GM18907 (cell line): ENCODE data around the gene RXRB.
"Not testable (repeated sequence)": the region's sequence is repeated elsewhere in the genome, so short reads cannot be mapped to it uniquely, and the experiment has no call there.

Experiments used
- ATAC-seq: cut with Tn5 transposase; IDR thresholded peaks from one replicate; pipeline ENCODE4 v1.9.1; 2021; ENCODE audit warnings: mild to moderate bottlenecking, moderate library complexity; ENCODE audit not compliant: unreplicated experiment

The RXRB gene

DNA sequence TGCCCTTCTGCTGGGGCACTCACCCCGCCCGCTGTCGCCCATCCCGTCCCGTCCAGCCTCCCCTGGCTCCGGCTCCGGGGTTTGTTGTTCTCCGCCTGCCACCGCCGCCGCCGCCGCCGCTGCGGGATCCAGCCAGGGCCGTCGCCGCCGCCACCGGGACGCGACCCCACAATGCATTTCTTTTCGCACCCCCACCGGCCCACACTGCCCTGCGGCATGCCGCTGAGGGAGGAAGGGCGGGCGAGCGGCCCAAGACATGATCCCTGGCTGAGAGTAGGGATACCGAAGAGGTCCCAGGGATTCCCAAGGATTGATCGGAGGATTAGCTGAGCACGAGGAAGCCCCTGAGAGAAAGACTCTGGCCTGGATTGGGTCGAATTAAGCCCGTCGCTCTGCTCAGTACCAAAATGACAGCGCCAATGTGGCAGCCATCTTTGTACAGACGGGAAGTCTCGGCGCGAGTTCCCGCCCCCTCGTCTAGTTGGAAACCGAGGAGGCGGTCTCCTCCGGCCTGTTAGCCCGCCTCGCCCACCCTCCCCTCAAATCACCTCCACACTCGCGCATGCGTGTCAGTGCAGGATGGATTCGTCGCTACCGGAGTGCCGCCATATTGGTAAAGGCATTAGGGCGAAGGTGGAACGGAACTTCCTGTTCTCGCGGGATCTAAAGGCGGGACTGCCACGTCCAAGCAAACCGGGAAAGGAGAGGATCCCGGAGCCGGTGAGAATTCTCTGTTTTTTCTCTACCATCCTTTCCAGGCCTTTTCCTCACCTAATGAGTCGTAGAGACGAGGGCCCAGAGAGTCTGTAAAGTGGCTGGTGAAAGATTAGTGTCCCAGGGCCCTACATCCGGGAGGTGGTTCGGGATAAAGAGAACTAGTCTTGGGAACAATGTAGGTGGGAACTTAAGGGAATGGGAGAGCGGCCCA, at the start of gene RXRB, which contains the start of gene SLC39A7:
RXRB (minus strand) TSS at position 447 of the 928 bp plus-strand sequence; CDS start at position 258, 189 bp downstream.
SLC39A7 (plus strand) TSS at position 649 of the 928 bp plus-strand sequence. CDS start 379 bp downstream, outside the sequence.
- peak; percentile 64 for ATAC-seq

DNA sequence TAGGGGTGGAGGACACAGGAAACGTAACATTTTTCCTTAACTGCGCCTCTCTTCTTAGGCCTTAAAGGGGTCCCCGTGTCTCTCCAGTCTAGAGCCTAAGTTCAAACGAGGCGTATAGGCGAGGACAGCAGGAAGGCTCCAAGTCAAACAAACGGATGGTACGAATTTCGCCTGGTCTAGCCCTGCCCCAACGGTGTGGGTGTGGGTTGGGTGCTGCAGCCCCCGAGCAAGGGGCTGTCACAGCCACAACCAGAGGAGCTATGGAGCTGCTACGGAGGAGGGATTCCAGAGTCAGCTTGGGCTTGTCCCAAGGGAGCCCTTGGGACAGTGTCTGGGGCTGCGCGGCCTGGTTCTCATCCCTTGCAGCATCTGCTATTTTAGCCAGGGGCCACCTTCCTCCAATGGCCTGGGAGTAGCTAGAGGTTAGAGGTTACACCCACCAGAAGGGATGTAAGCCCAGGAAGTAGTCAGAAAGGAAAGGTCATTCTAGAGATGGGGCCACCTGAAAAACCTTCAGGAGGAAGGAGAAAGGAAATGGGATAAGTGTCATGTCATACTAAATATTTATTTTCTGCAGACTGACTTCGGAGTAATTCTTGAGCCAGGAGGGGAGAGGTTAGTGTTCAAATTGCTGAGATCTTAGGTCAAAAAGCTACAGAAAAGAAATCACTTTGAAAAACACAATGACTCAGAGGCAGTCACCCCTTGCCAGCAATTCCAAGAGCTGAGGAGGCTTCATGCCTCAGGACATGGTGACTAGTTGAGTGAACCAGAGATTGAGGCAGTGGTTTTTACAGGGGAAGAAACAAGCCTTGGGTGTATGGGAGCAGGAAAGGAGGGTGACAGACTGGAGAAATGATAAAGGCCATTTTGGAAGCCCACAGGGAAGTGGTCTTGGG, 49.5 kb upstream of the RXRB start:
- peak; percentile 5 for ATAC-seq

DNA sequence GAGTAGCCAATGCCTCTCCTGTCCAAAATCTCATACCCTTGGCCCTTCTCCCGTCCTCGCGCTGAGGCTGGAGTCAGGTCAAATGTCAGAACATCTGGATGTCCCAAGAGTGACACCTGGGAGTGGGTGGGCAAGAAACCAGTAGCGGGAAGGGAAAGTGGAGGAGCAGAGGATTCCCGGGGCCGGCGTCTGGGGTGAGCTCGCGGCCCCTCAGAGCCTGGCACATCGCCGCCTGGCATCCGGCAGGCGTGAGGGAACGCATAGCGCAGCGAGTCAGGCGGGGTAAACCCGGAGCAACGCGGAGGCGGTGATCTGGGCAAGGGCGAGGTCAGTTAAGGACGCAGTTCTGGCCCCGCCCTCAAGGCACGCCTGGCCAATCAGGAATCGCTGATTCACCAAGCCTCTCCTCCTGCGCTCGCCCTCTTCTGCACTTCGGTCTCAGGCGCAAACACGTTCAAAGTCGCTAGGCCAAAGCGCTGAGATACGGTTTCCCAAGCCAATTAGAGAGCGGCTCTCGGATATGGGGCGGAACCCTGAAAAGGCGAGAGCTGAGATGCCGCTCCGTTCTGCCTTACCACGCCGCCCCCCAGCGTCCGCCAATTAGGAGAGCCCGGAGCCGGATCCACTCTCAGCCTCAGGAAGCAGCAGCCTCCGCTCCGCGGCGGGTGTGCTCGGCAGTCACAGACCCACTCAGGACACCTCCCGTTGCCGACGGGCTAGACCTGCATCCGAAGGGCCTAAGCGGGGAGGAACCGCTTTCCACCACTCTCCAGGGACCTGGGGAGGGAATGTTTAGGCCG, 48.7 kb upstream of the RXRB start:
- peak; percentile 86 for ATAC-seq

DNA sequence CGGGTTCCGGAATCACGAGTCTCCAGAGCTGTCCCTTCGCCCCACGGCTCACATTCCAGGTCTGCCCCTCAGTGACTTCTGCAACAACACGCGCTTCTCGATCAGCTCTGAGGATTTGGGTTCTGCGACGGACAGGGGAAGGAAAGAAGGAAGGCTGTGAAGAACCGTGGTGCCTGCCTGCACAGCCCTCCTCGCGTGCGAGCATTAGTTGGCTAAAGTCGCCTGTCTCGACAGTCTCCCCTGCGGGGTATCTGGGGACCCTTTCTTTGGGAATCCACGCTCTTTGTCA, 48.1 kb upstream of the RXRB start:
- ATAC-seq: peak; percentile 13

DNA sequence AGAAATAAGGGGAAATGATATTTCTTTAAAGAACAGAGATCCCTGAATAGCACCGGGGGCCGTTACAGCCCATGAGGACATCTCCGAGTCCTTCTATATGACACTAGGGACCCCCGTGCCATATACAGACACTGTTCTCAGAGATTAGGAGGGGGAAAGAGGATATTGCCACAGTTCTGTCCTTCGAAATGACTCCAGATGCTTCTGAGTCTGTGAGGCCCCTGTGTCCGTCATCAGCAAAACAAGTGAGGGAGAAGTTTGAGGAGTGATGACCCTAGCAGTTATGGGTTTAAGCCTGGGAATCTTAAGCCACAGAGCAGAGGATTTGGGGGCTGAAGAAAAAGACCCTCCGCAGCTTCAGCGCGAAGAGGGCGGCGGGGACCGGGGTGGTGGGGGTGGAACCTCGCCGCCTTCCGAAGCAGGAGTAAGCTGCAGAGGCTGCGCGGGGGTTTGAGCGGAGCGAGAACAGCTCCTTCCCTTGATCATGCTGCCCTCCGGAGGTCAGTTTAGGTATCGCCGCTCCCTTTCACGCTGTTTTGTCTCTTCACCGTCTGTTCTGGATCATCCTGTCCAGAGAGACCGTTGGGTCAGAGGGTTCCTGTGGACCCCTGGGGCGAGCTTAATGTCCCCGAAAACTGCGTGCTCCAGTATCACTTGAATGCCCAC, 47.6 kb upstream of the RXRB start:
- peak; percentile 42 for ATAC-seq

DNA sequence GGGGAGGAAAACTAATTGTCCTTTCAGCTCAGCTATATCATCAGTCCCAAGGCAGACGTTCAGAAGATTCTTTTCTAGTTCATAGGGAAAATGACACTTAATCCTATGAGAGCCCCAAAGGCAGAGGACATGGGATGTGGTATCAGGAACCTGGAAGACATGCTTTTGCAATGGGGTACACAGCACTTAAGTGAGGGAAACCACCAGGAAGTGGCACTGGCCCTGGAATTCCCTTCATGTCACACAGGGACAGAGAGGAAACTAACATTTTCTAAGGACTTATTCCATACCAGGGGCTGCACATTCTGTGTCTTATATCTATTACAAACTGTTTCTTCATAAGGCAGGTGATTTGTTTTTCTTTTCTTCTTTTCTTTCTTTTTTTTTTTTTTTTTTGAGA, 43.0 kb upstream of the RXRB start:
- no peak for ATAC-seq

DNA sequence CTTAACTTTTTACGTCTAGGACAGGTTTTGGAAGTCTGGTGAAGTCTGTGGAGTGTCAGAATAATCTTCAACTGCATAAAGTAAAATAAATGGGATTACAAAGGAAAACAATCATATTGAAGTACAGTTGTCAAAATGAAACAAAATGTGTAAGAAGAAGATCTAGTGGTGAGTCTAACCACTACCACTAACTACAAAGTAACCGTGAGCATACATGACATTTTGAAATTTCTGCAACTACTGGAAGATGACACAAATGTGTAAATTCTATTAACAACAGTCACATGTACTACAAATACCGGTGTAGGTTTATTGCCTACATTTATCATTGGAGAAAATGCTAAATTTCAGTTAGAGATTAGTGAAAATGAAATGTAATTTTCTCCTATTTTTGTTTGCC, 41.5 kb upstream of the RXRB start:
- ATAC-seq: no peak

DNA sequence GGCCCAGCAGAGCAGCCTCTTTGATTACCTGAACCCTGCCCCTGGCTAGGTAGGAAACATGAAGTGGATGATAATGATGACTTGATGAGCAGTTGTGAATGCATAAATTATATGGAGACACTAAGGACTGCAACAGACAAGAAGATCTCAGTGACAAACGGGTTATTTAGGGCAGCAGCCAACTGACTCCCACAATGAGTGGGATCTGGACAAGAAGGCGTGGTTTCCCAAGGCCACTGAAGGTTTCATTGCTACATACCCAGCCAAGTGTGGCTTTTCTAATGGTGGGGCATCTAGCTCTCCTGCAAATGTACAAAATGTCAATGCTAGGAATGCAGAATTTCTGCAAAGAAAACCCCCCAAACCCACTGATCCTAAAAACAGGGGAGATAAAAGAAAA, 37.3 kb upstream of the RXRB start:
- ATAC-seq: no peak

DNA sequence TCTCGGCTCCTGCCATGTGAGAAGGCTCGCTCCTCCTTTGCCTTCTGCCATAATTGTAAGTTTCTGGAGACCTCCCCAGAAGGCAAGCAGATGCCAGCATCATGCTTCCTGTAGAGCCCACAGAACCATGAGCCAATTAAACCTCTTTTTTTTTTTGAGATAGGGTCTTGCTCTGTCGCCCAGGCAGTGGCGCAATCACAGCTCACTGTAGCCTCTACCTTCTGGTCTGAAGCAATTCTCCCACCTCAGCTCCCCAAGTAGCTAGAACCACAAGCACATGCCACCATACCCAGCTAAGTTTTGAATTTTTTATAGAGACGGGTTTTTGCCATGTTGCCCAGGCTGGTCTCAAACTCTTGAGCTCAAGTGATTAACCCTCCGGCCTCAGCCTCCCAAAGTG, 36.4 kb upstream of the RXRB start:
- ATAC-seq: no peak

DNA sequence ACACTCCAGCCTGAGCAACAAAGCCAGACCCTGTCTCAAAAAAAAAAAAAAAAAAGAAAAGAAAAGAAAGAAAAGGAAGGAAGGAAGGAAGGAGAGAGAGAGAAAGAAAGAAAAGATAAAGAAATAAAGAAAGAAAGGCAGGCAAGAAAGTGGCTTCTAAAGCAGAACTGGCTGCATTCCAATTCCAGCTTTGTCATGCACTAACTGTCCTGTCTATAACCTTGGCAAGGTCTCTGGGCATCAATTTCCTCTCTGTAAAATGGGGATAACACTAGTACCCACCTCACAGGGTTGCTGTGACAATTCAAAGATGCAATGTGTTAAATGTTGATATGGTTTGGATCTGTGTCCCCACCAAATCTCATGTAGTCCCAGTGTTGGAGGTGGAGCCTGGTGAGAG, 35.9 kb upstream of the RXRB start:
- no peak for ATAC-seq

DNA sequence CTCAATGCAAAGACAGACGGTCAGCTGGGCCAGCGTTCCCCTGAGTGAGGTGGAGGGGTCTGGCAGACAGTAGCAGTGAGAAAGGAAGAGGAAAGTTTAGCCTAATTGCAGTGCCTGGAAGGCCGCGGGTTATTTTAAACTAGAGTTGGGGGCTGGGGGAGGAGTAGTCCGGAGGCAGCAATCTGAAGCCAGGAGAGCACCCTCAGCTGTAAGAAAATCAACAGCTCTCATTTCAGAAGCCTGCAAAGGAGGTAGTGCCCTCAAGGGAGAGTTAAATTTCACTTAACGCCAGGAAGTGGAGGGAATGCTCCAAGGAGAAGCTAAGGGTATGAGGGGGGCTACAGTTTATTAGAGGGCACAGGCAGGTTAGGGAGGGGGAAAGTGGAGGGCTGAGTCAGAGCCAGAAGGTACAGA, 34.8 kb upstream of the RXRB start:
- no peak for ATAC-seq

DNA sequence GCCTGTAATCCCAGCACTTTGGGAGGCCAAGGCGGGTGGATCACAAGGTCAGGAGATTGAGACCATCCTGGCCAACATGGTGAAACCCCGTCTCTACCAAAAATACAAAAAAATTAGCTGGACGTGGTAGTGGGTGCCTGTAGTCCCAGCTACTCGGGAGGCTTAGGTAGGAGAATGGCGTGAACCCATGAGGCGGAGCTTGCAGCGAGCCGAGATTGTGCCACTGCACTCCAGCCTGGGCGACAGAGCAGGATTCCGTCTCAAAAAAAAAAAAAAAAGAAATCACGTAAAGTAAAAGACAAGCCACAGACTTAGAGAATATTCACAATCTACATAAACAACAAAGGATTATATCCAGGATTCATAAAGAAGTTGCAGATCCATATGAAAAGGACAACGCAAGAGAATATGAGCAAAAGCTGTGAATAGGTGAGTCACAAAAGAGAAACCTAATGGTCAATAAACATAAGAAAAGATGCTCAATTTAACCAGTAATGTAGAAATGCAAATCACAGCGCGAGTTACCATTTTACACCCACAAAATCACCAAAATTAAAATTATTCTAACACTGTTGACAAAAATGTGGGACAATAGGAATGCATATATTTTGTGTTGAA, 26.1 kb upstream of the RXRB start:
- not testable (repeated sequence) for ATAC-seq

DNA sequence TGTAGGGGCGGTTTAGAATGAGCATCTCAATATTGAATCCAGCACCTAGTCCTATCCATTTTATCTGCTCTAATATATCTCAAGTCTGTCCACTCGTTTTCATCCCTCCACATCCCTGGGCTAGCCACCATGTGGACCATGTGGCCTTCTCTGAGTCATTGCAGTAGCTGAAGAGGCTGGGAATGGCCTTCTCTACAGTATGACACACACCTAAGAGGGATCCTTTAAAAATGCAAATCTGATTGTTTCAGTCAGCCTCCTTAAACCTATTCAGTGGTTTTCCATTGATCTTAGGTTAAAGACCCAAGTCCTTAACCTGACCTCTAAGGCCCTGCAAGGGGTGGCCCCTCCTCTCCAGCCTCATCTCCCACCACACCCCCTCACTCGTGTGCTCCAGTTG, 17.2 kb upstream of the RXRB start:
- ATAC-seq: no peak

DNA sequence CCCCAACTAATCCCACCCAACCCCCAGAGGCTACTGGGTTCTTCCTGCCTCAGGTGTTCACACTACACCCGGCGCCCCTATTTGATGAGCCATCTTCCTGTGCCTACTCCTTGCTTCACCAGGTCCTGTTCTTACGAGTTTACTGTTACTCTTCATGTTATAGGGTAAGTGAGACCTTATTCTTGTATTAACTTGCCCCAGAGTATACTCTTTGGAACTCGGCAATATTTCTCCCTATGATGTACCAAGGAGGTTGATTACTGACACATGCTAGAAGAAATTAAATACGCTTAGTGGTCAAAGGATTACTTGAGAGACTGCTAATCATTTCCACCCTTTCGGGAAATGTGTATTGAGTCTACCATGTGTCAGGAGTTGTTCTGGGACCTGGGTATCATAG, 16.8 kb upstream of the RXRB start:
- ATAC-seq: no peak

DNA sequence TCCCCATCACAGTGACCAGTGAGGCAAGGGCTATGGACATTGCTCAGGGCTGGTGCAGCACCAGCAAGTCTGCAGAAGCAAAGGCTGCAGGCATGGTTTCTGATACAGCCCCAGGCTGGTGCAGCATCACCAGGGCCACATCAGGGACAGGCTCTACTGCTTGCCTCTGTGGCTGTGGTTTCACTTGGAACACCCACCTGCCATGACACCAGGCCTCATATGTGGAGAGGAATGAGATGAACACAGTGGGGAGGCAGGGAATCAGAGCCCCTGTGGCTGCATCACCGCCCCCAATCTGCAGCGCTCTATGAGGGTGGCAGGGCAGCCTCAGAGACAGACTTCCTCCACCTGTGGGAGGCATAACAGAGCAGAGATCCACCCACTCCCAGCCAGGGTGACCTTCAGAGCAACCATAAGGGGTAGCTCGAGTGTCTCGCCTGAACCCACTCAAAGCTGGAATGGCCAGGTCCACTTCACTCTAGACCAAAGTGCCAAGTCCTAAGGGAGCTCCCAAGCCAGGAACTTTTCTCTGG, 15.7 kb upstream of the RXRB start:
- no peak for ATAC-seq

DNA sequence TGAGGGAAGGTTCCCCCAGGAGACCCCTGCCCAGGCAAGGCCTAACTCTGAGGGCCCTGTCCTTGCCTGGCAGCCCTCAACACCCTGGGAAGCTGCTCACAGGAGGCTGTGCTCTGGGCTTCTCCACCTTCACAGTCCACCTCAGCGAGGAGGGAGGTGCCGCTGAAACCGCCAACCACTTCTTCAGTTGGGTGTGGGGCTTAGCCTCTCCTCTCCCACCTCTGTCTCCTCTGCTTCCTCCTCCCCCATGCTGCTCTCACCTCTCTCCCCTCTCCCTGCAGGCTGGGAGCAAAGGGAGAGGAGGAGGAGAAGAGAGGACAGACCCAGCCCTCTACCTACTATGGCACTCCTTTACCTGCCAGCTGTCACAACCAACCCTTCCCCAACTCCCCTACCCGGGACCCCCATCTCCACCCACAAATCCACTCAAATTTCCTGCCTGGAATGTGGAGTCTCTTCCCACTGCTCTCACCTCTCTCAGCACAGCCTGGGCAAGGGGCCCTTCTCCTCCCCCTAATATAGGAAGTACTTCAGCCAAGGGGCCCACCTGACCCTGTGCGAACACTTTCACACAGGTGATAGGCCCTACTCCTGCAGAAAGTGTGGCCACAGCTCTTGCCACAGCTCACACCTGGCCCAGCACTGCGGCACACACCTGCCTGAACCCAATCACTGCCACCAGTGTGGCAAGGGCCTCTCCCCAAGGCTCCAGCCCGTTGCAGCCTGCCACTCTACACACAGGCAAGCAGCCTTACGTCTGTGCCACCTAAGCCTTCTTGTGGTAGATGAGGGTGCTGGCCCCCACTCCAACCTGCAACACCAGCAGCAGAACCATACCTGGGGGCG, 15.0 kb upstream of the RXRB start:
- no peak for ATAC-seq

DNA sequence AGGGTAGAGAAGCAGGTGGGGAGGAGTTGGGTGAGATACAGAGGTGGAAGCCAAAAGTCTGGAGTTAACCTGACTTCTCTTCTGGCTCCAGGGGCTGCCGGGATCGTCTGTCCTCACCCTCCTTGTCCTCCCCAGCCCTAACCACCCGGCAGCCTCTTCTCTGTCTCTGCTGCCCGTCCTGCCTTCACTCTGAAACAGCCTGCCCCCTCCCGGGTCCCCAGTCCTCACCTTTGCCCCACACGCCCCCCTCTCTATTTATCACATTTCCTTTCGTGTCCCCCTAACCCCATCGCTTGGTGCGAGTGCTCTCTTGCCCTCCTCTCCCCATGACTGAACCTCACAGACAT, 13.5 kb upstream of the RXRB start:
- no peak for ATAC-seq

DNA sequence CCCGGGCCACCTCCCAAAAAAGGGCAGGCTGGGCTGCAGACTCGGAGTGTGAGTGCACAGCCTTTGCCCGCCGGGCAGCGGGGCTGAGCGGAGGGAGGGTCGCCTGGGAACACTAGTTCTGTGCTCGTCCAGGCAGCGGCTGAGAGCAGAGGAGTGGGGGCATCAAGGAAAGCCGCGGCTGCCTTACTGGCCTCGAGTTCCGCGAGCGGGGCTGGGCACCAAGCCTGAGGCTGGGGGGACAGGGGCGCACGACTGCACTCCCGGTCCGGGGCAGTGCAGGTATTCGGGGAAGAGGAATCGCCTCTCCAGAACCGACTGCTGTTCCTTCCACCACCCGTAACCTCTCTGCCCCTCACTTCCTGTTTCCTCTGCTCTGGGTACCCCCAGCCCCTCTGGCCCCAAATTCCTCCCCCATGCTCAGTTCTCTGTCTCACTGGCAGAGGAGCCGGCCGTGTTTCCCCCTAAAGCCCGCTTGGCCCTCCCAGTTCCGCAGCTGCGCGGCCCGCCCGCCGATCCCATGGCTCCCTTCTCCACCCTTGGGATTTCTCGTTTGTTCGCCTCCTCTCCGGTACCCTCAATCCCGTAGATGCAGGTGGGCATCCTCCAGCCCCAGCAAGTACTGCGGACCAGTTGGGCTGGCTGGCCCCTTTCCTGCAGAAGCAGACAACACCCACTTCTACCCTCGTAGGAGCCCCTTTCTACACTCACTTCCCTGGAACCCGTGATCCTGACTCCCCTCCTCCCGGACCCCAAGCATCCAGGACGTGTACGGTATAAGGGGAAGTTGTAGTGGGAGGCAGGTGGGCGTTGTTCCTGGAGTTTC, 12.9 kb upstream of the RXRB start:
- ATAC-seq: no peak
